Ramos (cell line): ENCODE data around the gene KCNG1.
"Not testable (repeated sequence)": the region's sequence is repeated elsewhere in the genome, so short reads cannot be mapped to it uniquely, and the experiment has no call there.

ENCODE experiments used
- in situ Hi-C: fragments of 300-500 bp; cut with MboI; formaldehyde crosslinking; loops from one replicate; pipeline ENCODE4 v1.14.3; 2022; ENCODE audit warnings: low sequenced_read_pairs; ENCODE audit not compliant: unreplicated experiment

KCNG1 gene, protein sequence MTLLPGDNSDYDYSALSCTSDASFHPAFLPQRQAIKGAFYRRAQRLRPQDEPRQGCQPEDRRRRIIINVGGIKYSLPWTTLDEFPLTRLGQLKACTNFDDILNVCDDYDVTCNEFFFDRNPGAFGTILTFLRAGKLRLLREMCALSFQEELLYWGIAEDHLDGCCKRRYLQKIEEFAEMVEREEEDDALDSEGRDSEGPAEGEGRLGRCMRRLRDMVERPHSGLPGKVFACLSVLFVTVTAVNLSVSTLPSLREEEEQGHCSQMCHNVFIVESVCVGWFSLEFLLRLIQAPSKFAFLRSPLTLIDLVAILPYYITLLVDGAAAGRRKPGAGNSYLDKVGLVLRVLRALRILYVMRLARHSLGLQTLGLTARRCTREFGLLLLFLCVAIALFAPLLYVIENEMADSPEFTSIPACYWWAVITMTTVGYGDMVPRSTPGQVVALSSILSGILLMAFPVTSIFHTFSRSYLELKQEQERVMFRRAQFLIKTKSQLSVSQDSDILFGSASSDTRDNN

GRCh38 chr20:51022803-51023616, at the start of gene KCNG1:
Gene KCNG1 (minus strand): TSS chr20:51023107. CDS start chr20:51010338, 12,769 bp downstream.
- in situ Hi-C loops: no loop called here

GRCh38 chr20:51070621-51071020, 47.7 kb upstream of the KCNG1 start:
- in situ Hi-C loops: no loop called here

- in situ Hi-C loops: no loop called here
These were observed 44.9 kb upstream of the KCNG1 start for GRCh38 chr20:51067792-51068191.

- in situ Hi-C loops: no loop called here
These were observed 42.7 kb upstream of the KCNG1 start for GRCh38 chr20:51065615-51066014.

DNA sequence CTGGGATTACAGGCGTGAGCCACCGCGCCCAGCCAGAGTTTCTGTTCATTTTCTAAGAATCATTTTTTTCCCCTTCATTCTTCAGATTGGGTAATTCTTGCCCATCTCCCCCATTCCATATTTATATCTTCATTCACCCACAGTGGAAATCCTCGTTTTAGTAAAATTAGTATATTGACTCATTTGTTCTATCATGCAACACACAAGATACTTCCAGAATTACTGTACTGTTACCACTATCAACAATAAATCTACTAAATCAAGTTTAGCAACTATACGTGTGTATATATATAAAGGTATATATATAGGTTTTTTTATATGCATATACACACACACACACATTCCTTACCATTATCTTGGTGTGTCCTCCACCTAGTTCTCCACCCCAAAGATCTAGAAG, 41.2 kb upstream of the KCNG1 start:
- in situ Hi-C loops: no loop called here

DNA sequence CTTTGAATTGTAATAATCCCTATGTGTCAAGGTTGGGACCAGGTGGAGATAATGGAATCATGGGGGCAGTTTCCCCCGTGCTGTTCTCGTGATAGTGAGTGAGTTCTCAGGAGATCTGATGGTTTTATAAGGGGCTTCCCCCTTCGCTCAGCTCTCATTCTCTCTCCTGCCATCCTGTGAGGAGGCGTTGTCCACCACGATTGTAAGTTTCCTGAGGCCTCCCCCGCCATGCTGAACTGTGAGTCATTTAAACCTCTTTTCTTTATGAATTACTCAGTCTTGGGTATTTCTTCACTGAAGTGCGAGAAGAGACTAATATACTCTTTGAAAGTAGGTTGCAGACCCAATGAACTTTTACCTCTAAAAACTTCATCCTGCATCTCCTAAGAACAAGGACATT, 39.2 kb upstream of the KCNG1 start:
- in situ Hi-C loops: no loop called here

DNA sequence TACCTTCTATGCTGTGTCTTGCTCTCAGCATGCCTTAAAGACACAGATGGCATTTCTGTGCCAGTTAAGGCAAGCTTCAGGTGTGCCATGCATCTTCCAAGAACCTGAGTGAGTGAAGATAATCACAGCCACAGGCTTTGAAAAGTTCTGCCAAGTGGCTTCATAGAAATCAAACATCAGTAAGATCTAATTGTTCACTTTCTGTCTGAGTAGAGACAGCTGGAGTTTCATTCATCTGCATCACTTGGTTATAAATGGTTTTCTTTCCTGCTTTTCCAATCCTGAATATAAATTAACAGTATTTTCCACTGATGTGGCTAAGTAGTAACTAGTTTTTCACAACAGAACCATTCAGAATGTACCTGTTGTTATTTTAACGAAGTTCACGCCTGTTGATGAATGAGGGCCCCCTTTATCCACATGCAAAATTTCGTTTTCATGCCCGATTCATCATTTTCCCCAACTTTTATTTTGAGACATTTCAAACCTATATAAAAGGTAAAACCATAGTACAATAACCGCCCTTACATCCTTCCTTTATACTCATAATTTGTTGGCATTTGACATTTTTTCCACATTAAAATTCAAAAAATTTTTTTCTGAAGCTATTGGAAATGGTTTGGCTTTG, 38.6 kb upstream of the KCNG1 start:
- in situ Hi-C loops: no loop called here

GRCh38 chr20:51060301-51060700, 37.4 kb upstream of the KCNG1 start:
- in situ Hi-C loops: no loop called here

GRCh38 chr20:51059862-51060261, 37.0 kb upstream of the KCNG1 start:
- in situ Hi-C loops: no loop called here

DNA sequence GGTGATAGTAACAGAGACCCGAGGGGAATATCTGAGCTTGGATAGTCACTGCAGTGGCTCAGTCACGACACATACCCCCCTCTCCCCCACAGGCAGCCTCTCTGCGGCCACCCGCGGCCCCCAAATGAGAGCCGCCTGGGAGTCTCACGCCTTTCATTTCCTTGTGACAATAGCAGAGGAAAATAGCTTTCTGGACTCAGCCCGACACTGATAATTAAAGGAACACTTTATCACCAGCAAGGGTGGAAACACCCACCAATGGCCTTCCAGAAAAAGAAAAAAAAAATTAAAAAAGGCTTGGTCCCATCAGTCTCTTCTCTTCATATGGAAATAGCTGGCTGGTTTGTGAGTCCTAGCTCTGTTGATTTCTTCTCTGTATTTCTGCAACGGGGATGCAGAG, 35.1 kb upstream of the KCNG1 start:
- in situ Hi-C loops: no loop called here

- in situ Hi-C loops: no loop called here
These were observed 31.3 kb upstream of the KCNG1 start for GRCh38 chr20:51054233-51054632.

DNA sequence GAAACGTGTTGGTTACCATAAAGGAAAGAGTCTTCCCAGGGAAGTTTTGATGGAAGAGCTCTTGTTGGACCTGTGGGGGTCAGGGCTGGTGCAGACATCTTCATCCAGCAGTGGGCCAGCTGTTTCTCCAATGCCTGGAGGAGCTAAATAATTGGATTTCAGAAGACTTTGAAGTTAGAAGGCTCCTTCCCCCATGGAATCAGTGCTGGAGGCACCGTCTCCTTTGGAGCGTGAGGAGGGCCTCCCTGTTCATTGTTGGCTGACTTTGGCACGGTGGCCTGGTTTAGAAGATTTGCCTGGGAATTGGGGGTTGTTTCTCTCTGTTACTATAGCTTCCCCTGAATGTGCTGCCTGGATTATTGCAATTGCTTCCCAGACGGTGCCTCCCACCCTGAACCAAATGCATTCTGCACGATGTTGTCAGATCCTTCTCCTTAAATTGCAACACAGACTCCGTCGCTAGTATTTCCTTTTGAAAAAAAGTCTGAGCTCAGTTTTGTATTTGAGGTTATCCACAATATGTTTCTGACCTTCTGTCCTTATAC, 27.7 kb upstream of the KCNG1 start:
- in situ Hi-C loops: no loop called here

GRCh38 chr20:51046021-51046985, 23.4 kb upstream of the KCNG1 start:
- in situ Hi-C loops: no loop called here

DNA sequence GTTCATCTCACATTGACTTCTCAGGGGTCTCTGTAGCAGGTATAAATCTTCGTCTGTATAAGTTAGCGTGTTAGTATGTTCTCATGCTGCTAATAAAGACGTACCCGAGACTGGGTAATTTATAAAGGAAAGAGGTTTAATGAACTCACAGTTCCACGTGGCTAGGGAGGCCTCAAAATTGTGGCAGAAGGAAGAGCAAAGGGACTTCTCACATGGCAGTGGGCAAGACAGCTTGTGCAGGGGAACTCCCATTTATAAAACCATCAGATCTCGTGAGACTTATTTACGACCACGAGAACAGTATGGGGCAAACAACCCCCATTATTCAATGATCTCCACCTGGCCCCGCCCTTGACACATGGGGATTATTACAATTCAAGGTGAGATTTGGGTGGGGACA, 22.6 kb upstream of the KCNG1 start:
- in situ Hi-C loops: not testable (repeated sequence)

GRCh38 chr20:51044796-51045195, 21.9 kb upstream of the KCNG1 start:
- in situ Hi-C loops: no loop called here

DNA sequence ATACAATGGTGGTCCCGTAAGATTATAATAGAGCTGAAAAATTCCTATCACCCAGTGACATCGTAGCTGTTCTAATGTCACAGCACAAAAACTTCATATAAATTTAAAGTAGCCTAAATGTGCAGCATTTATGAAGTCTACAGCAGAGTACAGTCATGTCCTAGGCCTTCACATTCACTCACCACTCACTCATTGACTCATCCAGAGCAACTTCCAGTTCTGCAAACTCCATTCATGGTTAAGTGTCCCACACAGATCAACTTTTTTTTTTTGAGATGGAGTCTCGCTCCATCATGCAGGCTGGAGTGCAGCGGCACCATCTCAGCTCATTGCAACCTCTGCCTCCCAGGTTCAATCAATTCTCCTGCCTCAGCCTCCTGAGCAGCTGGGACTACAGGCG, 20.9 kb upstream of the KCNG1 start:
- in situ Hi-C loops: no loop called here

DNA sequence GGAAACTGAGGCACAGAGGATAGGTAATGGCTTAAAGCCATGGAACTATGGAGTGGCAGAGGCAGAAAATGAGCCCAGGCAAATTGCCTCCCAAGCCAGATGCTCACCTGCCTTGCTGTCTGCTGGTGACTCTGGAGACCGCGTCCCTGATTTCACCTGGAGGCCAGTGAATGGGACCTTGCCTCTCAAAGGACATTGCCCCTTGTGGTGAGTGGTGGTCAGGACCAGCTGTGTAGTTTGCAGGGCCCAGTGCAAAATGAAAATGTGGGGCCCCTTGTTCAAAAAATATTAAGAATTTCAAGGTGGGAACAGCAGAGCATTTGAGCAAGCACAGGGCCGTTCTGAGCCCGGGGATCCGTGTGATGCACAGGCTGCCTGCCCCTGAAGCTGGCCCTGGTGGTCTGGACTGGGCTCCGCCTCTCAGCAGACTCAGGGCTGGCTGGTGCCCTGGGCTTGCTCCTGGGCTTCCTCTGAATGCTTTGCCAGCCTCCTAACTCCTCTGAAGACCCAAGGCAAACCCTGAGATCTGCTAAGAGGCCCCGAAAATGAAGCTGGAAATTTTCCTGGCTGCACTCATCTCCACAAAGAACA, 19.8 kb upstream of the KCNG1 start:
- in situ Hi-C loops: no loop called here

DNA sequence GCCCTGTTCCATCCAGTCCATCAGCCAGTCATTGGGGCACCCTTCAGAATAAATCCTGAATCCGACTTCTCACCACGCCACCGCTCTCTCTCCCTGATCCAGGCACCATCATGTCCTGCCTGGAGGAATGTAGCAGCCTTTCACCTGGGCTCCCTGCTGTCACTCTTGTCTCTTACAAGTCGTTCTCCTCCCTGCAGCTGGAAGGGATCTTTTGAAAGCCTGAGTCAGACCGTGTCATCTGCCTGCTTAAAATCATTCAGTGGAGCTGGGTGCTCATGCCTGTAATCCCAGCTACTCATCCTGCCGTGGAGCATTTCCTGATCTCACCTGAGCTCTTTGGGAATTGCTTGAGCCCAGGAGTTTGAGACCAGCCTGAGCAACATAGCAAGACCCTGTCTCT, 19.2 kb upstream of the KCNG1 start:
- in situ Hi-C loops: no loop called here

GRCh38 chr20:51037532-51038115, 14.7 kb upstream of the KCNG1 start:
- in situ Hi-C loops: no loop called here
